Endometrial microvascular endothelial cells (primary cell): ENCODE results near the gene CKAP2. TPM values are rescaled to one million over a fixed set of nuclear protein-coding genes. Genes with fewer than 3 reads are reported as not detected.
"Not testable (repeated sequence)": the region's sequence is repeated elsewhere in the genome, so short reads cannot be mapped to it uniquely, and the experiment has no call there.

Experiments
- in situ Hi-C: cut with HindIII; loops from 2 replicates; pipeline ENCODE4 v1.10.0; 2017; ENCODE audit warnings: low sequenced_read_pairs, low pct_unique_long_range_greater_than_20kb; ENCODE audit errors: inconsistent ontology term
- total RNA-seq: library from RNA; depleted of rRNA; stranded (reverse); fragments of >200 nt; gene quantifications from one replicate; pipeline ENCODE4 v1.2.3, GENCODE V29; 2015; ENCODE audit errors: inconsistent ontology term

Gene CKAP2
- total RNA-seq = 48.6 TPM

DNA sequence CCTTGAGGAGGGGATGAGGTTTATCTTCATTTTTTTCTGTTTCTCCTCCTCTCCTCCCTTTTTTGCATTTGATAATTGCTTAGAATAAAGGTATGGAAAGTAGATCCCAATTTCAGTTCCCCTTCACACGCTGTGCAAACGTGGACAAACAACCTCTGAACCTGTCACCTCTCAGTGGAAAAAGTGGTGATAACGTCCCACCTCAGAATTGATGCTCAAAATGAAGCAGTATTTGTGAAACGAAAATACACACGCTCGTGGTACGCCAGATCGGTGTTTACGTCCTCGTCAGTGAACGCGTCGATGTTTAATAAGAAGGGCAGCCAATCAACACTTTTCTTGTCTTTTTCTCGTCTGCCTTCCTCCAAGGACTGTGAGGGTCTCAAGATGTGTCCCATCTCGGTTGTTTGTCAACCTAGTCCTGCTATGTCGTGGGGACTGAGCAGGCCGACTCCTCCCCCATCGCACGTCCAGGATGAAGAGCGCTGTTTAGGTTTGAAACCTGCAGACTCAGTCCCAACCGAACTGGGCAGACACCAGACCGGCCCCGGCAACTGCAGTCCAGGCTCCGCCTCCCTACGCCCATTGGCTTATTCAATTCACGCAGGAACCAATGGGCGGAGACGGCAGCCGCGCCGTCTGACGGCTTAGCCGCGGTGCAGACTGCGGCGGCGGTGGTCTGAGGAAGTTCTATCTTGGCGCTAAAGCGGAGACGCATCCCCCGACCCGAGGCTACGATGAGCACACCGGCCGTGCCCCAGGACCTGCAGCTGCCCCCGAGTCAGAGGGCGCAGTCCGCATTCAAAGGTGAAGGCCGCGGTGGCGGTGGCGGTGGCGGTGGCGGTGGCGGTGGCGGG lies at the start of gene CKAP2:
TSS of gene CKAP2 (plus strand) at position 659 of the 857 bp plus-strand sequence. CDS start at position 738, 79 bp downstream.
- in situ Hi-C loops = no loop called here

DNA sequence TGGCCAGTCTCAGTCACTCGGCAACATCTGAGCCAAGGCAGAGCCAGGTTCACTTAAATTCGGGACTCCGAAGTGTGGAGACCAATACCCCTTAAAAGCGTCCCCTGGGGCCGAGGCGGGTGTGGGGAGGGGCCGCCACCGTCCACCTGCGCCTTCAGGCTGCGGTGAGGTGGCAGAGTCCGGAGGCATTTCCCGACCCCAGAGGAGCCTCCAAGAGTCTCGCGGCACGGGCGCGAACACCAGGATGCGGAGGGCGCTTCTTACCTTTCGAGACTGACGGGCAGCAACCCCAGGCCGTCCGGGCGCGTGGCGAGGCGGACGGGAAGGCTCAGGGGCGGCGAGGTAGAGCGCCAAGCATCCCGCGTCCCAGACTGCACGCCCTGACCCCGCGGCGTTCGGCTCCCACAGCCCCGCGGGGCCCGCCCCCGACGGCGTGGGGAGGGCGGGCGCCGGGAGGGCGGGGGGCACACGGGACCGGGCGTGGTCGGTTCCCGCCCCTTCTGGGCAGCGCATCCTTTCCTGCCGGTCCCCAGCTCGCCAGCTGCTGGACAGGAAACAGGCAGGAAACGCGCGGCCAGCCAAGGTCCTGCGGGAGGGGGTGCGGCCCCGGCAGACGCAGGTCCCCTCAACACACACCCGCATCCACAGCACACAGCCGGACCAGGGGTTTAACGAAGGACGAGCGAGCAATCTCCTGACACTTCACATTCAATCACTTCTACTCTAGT lies 49.3 kb upstream of the CKAP2 start, which contains the start of gene THSD1:
TSS of gene THSD1 (minus strand) at position 406 of the 728 bp plus-strand sequence. CDS start 3,572 bp downstream, outside the sequence.
- in situ Hi-C loops = no loop called here

DNA sequence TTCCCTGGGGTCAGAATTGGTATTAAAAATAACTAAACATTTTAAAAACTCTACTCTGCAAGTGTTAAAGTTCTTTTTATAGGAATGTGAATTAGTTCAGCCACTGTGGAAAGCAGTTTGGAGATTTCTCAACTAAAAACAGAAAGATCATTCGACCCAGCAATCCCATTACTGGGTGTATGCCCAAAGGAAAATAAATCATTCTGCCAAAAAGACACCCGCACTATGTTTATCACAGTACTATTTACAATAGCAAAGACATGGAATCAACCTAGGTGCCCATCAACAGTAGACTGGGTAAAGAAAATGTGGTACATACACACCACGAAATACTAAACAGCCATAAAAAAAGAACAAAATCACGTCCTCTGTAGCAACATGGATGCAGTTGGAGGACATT lies 48.6 kb upstream of the CKAP2 start:
- in situ Hi-C loops = no loop called here

GRCh38 chr13:52407436-52407835 lies 47.8 kb upstream of the CKAP2 start:
- in situ Hi-C loops = not testable (repeated sequence)

GRCh38 chr13:52408071-52408658 lies 47.1 kb upstream of the CKAP2 start:
- in situ Hi-C loops = not testable (repeated sequence)

- in situ Hi-C loops = no loop called here
Observed at GRCh38 chr13:52411629-52412028, 43.6 kb upstream of the CKAP2 start.

DNA sequence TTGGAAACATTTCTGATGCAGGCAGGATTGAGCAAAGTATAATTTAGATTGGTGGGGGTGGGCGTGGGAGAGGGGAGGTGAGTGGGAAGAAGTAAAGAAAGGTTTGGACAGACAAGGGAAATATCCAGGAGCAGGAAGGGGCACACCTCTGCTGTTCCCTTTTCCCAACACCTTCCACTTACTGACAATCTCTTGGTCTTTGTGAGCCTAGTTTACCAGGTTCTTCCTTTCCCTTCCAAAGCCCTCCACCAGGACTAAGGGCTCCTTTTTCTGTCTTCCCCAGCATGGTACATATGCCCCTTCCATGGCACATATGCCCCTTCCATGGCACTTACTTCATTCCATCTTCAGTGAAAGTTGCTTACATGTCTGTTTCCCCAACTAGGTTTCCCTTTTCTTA lies 43.1 kb upstream of the CKAP2 start:
- in situ Hi-C loops = no loop called here

DNA sequence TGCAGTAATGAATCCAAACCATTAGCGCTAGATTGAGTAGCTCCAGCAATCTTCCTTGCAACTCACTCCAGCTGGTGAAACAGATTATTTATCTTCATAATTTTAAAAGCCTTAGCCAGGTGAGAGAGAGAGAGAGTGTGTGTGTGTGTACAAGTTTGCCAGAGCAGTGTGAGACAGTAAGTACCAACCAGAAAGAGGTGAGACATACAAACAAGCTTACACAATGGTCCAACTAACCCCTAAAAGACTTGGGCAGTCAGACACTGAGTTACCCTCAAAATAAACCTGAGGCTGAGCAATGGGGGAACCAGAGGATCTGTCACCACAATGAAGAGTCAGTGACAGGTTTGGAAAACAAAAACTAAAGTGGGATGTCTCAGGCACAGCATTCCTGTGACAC lies 41.2 kb upstream of the CKAP2 start:
- in situ Hi-C loops = no loop called here

- in situ Hi-C loops = no loop called here
Observed at GRCh38 chr13:52414963-52415362, 40.3 kb upstream of the CKAP2 start.

DNA sequence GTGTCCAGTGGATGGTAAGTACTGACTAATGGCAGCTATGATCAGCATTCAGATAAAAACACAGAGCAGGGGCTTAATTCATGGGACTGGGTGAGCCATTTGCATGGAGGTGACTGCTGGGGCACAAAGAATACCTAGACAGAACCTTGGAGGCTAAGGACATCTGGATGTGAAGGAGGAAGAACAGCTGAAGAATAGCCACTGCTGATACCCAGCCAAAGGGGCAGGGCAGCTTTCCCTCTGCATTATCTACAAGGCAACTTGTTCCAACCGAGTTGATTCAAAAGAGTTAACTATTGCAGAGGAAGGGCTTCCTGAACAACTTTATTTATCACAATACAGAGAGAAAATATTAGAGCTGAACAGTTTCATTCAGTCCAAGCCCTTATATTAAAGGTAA lies 36.2 kb upstream of the CKAP2 start:
- in situ Hi-C loops = no loop called here

GRCh38 chr13:52421216-52421615 lies 34.1 kb upstream of the CKAP2 start:
- in situ Hi-C loops = no loop called here

- in situ Hi-C loops = no loop called here
Observed at GRCh38 chr13:52428295-52428694, 27.0 kb upstream of the CKAP2 start.

DNA sequence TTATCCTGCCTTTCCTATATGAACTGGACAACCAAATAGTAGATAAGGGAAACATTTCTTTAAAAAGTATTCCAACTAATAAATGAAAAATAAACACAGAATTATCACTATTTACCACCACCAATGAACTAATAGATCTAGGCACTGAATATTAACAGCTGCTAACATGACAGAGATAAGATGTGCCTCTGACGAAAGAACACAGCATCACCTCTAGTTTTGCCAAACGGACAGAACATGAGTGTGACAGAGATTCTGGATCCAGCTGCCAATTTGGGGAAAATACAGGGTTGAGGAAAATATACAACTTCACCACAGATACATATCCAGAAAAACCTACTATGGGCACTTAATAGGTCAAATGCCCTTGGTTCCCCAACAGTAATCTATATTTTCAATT lies 22.8 kb upstream of the CKAP2 start:
- in situ Hi-C loops = no loop called here

- in situ Hi-C loops = no loop called here
Observed at GRCh38 chr13:52446265-52446664, 9.0 kb upstream of the CKAP2 start.

- in situ Hi-C loops = no loop called here
Observed at GRCh38 chr13:52447354-52447753, 7.9 kb upstream of the CKAP2 start.

DNA sequence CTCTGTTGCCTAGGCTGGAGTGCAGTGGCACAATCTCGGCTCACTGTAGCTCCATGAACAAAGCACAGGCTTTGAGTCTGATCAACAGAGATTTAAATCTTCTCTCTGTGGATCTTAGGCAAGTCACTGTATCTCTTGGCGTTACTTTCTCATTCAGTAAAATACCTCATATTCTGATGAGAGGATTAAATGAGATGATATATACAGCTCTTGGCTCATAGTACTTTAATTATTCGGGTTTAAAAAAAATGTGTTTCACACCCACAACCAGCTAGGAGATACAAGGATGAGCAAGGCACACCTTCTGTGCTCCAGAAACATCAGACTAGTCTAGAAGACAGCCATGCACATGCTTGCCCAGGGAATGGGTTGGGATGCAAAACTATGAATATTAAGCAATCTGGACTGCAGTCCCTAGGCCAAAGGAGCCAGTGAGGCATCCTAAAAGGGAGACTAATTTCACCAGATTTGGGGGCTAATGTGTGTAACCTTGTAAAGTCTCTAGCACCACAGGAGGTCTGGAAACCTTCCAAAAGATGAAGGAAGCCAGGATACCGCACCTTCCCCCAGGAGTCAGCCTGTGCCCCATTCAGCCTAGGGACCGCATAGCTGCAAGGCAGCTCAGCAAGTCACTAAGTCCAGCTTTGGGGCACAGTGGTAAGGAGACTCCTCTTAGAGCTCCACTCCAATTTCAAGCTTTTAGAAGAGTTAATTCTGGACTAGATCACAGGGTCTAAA lies 7.3 kb upstream of the CKAP2 start:
- in situ Hi-C loops = no loop called here

DNA sequence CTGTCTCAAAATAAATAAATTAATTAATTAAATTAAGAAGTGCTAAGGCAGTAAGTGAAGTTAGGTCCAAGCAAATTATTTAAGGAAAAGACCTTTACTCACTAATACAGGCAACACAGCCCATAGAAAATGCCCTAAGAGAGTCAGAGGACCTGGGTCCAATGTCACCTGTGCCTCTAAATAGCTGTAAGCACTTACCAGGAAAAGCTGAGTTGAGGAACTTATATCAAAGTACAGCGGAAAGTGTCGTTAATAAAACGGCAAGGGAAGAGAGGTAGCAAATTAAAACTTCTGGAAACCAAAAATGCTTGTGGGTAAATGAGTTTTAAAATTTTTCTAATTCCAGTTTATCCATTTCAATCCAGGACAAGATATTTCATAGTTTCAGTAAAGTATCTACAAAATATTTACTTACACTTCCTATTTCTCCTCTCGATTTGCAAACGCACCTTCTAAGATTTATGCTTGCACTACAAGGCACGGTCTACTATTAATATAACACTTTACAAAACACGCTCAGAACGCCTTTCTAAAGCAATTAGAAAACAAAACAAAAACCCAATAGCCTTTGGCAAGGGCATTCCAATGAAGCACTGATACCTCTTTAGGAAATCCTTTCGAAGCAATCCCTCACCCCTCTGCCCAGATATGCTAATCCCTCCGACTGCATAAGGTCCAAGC lies 5.8 kb upstream of the CKAP2 start:
- in situ Hi-C loops = no loop called here

DNA sequence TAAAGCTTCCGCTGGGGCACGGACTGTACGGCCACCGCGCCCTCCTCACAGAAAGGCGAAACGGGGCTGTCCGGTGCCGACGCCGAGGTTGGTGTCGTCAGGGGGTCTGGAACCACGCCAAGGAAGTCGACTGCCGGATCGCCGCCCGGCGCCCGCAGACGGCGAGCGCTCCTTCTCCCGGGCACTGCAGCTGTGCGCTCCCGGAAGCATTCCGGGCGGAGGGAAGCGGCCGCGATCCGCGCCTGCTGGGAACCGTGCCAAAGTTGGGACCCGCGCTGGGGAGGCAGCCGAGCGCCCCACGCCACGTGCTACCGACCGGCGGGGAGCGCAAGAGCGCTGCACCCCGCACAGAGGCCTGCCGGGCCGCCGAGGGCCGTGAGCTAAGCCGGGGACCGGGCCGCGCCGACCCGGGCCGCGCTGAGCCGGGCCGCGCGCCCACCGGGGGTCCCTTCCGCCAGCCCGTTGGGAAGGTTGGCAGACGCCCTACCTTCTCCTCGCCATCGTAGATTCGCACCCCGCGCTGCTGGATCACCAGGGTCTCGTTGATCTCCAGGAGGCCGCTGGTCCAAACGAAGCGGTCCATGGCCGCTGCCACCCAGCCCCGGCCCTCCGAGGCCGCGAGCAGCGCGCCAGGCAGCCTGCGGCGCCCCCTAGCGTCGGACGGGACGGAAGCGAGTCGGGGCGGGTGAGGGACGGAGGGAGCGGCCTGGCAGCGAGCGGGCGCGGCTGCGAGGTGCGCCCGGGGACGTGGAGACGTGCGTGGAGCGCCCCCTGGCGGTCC lies 5.1 kb upstream of the CKAP2 start, which contains the start of gene VPS36:
TSS of gene VPS36 (minus strand) at position 623 of the 781 bp plus-strand sequence. CDS start at position 583, 40 bp downstream.
- in situ Hi-C loops = no loop called here
